GM21515 (cell line): ENCODE measurements around the gene DPH5.
A peak's percentile ranks its signal among the peaks of the same experiment; 100 is the strongest.
"Not testable (repeated sequence)": the region's sequence is repeated elsewhere in the genome, so short reads cannot be mapped to it uniquely, and the experiment has no call there.

Experiments
- ATAC-seq: cut with Tn5 transposase; IDR thresholded peaks from one replicate; pipeline ENCODE4 v1.9.1; 2021; ENCODE audit not compliant: unreplicated experiment

Gene DPH5

DNA sequence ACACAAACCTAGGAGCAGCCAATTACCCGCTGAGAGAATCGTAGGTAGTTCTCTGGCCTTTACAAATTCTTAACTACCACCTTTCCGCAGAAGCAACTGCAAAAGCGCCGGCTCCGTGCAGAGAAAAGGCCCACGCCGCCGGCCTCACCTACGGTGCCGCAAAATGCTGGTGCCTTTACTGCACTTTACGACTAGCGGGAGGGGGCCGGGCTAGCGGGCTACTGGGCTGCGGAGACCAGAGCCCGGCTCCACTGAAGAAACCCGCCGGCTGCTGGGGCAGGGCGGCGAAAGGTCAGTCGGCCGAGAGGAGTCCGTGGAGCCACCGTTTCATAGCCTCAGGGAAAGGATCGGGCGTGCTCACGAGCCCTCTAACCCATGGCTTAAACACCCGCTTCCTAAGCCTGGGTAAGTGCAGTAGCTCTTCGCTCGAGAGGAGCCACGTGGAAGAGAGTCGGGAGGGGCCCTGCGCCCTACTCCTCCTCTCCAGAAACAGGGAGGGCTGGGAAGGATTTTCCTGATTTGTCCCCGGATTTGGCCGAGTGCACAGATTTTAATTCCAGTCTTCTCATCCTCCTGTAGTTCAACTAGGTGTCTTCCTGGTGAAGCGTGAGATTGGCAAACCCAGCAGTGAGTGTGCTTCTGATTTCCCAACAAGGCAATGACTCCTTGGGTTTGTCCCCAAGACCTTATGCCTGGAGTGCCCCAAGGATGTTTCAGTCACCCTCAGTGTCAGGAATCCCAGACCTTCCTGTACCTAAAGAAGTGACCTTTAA is at the start of gene DPH5:
Gene DPH5, minus strand, starts transcription at position 128 of the 773 bp plus-strand sequence. CDS start 341 bp downstream, outside the sequence.
- peak; percentile 82 for ATAC-seq

DNA sequence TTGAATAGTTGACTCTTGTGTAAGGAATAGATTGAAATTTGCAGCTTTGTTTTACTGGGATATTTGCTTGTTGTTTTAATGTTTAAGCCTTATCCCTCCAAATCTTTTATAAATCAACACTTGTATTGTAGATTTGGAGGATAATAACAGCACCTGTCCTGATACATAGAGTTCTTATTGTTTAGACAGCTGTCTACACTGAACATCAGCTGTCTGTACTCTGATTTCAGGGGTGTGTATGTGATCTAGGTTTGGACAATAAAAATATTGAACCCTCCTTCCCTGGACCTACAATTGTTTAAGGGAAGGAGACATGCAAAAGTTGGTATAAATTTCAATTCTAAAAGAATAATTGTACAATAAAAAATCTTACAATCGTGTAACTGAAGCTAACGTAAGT is 48.3 kb upstream of the DPH5 start:
- ATAC-seq = no peak

- no peak for ATAC-seq
Measured at GRCh38 chr1:101071470-101071891, 45.9 kb upstream of the DPH5 start.

- no peak for ATAC-seq
Measured at GRCh38 chr1:101069158-101069557, 43.6 kb upstream of the DPH5 start.

- not testable (repeated sequence) for ATAC-seq
Measured at GRCh38 chr1:101066937-101067335, 41.4 kb upstream of the DPH5 start.

- ATAC-seq = no peak
Measured at GRCh38 chr1:101066260-101066936, 40.8 kb upstream of the DPH5 start.

- ATAC-seq = no peak
Measured at GRCh38 chr1:101065575-101065974, 40.0 kb upstream of the DPH5 start.

DNA sequence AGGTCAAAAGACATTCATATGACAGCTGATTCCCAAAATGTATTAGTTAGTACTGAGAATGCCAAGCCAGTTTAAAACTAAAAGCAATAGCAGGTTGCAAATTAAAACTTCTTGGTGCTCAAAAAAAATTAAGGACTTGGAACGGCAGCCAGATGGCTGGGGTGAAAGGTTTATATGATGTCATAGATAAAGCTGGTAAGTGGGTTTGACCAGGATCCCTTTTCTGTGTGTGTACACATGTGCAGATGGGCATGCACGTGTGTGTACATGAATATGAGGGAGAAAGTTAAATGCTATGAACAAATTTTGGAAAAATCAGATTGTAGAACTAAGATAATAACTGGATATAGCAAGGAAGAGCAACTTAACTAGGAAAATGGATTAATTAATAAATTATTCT is 39.1 kb upstream of the DPH5 start:
- ATAC-seq = no peak

GRCh38 chr1:101060992-101061391 is 35.4 kb upstream of the DPH5 start:
- ATAC-seq = no peak

GRCh38 chr1:101059945-101060542 is 34.5 kb upstream of the DPH5 start:
- ATAC-seq = no peak

- no peak for ATAC-seq
Measured at GRCh38 chr1:101055623-101056022, 30.0 kb upstream of the DPH5 start.

DNA sequence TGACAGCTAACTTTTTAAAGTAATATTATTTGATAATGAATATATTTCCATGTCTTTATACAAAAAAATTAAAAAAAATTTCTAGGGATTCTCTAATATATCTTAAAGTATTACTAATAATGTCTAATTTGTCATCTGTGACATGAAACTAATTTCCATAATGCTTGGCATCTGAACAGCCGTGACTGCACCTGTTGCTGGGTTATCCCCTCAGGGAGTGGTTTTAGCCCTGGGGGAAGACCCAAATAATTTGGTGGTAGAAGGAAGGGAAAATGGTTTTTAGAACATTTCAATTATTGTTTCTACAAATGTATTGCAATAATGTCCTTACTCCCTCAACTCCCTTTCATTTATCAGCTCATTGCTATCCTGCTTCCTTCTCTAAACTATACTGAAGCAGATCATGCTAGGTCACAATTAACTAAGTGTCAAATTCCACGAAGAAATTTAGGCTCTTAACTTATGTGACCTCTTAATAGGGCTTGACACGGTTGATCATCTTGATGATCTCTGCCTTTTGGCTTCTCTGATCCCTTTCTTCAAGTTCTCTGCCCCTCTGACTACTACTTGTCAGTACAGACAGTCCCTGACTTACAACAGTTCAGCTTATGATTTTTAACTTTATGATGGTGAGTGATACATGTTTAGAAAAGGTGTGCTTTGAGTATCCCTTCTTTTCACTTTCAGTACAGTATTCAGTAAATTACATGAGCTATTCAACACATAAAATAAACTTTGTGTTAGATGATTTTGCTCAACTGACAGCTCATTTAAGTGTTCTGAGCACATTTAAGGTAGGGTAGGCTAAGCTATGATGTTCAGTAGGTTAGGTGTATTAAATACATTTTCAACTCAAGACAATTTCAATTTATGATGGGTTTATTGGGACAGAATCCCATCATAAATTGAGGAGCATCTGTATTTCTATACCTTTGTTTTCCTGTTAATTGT is 26.4 kb upstream of the DPH5 start:
- ATAC-seq = peak; percentile 75

GRCh38 chr1:101050869-101051268 is 25.3 kb upstream of the DPH5 start:
- ATAC-seq = no peak

GRCh38 chr1:101044749-101045148 is 19.2 kb upstream of the DPH5 start:
- no peak for ATAC-seq

GRCh38 chr1:101044259-101044658 is 18.7 kb upstream of the DPH5 start:
- no peak for ATAC-seq

DNA sequence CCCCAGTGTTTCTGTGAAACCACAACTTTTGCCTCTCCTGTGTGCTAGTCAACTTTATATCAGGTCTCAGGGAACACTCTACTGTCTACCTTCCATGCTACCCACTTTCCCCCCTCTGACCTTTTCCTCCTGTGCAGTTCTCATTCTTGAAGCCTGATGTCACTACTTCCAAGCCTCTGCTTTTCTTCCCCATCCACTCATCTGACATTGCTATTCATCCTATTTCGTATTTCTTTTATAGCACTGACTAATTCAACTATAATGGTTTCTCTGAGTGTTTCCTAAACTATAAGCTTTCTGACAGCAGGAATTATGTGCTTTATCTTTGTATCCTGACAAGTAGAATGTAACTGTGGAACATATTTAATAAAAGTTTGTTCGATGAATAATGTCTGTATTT is 18.2 kb upstream of the DPH5 start:
- no peak for ATAC-seq

DNA sequence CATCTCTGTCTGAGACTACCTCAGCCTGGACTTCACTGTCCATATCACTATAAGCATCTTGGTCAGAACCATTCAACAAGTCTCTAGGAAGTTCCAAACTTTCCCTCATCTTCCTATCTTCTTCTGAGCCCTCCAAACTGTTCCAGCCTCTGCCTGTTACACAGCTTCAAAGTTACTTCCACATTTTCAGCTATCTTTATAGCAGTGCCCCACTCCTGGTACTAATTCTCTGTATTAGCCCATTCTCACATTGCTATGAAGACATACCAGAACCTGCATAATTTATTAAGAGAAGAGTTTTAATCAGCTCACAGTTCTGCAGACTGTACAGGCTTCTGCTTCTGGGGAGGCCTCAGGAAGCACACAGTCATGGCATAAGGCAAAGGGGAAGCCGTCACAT is 15.7 kb upstream of the DPH5 start:
- ATAC-seq = no peak

GRCh38 chr1:101040666-101041065 is 15.1 kb upstream of the DPH5 start:
- no peak for ATAC-seq

GRCh38 chr1:101039245-101039644 is 13.7 kb upstream of the DPH5 start:
- no peak for ATAC-seq

- ATAC-seq = no peak
Measured at GRCh38 chr1:101037316-101037715, 11.7 kb upstream of the DPH5 start.

- no peak for ATAC-seq
Measured at GRCh38 chr1:101033017-101033416, 7.4 kb upstream of the DPH5 start.
